Transverse colon (tissue), 4 donors: ENCODE measurements around the gene LRRC26. TPM values are rescaled to one million over a fixed set of nuclear protein-coding genes. Genes with fewer than 3 reads are reported as not detected.
"Not testable (repeated sequence)": the region's sequence is repeated elsewhere in the genome, so short reads cannot be mapped to it uniquely, and the experiment has no call there.

Experiments used
- DNase-seq: peaks from one replicate; pipeline ENCODE4 v3.0.0-alpha.2; 2019
- H3K27ac ChIP-seq, 4 donors: fragments of 200-600 bp; sonication (generic); 2 replicates each; pipeline ENCODE4 v1.5.1; 2016 to 2018; ENCODE audit warnings: inconsistent platforms in 4 of 4
- H3K27me3 ChIP-seq: fragments of 200-600 bp; sonication (generic); 2 replicates; pipeline ENCODE4 v1.5.1; 2017; ENCODE audit warnings: inconsistent platforms
- H3K36me3 ChIP-seq, 4 donors: fragments of 200-600 bp; sonication (generic); 2 replicates each; pipeline ENCODE4 v1.5.1; 2017 to 2019; ENCODE audit warnings: inconsistent platforms in 4 of 4
- H3K4me1 ChIP-seq, 4 donors: fragments of 200-600 bp; sonication (generic); 2 replicates each; pipeline ENCODE4 v1.5.1; 2017 to 2020; ENCODE audit warnings: inconsistent platforms in 4 of 4
- H3K4me3 ChIP-seq, 4 donors: fragments of 200-600 bp; sonication (generic); 1 replicate in 1 of 4; 2 replicates in 3 of 4; pipeline versions ENCODE4 v1.5.1 to v1.6.1; 2017 to 2019; ENCODE audit warnings: inconsistent platforms in 4 of 4
- H3K9me3 ChIP-seq, 2 donors: fragments of 200-600 bp; sonication (generic); 2 replicates each; pipeline ENCODE4 v1.5.1; 2017 to 2019; ENCODE audit warnings: inconsistent platforms in 2 of 2
- EP300 ChIP-seq: sonication (generic); formaldehyde crosslinking; IDR thresholded peaks from one replicate; pipeline ENCODE4 v1.6.1; 2017; ENCODE audit warnings: antibody characterized with exemption, low read depth
- POLR2A ChIP-seq: fragments of 450-650 bp; IDR thresholded peaks from one replicate; pipeline ENCODE4 v1.6.1; 2016; ENCODE audit warnings: antibody characterized with exemption, mild to moderate bottlenecking, moderate library complexity
- POLR2AphosphoS5 ChIP-seq, 3 donors: sonication (generic); formaldehyde crosslinking; IDR thresholded peaks; one replicate each; pipeline ENCODE4 v1.6.1; 2016; ENCODE audit warnings: antibody characterized with exemption in 3 of 3
- WGBS, 2 donors: methylation state at CpG; one replicate each; pipeline ENCODE4 v1.1.5; 2018; ENCODE audit warnings: low coverage in 1 of 2; 5-methylcytosine and 5-hydroxymethylcytosine counted together
- in situ Hi-C, 4 donors: fragments of 200-750 bp; cut with MboI; loops; one replicate each; pipeline versions ENCODE4 v1.15.0 to v1.15.1; 2017; ENCODE audit warnings: low sequenced_read_pairs in 3 of 4, low pct_ligation_motif_present in 1 of 4, low pct_unique_long_range_greater_than_20kb in 1 of 4
- intact Hi-C: fragments of 100-400 bp; cut with DNase I; formaldehyde crosslinking; loops from one replicate; pipeline ENCODE4 v1.15.1; 2023; ENCODE audit warnings: low total_unique reads
- total RNA-seq, 4 donors: library from RNA; depleted of rRNA; stranded (reverse); fragments of >200 nt; gene quantifications; one replicate each; pipeline ENCODE4 v1.1.0, GENCODE V29; 2016
- TF ChIP-seq, protein P1 (sequence below), 5 experiments: fragments of 200-600 bp in 3 of 5; fragments of 450-650 bp in 2 of 5; sonication (generic) in 3 of 5; IDR thresholded peaks; 1 replicate in 2 of 5; 2 replicates in 3 of 5; pipeline ENCODE4 v1.5.1; 2016 to 2017; ENCODE audit warnings: antibody characterized with exemption in 5 of 5, inconsistent platforms in 3 of 5, mild to moderate bottlenecking in 2 of 5, moderate library complexity in 1 of 5

Gene LRRC26
- total RNA-seq, 4 donors from 2014 or later = 31.8 to 437 (median 64.8) TPM

- Histone ChIP-seq H3K4me3 (peak overlapping the region in 1 of 4 donors; percentile 42), H3K4me1 (peaks cover 10 to 35% (median 29%) of the 10 kb centered on the region in 4 donors), H3K36me3 (no peaks in the 10 kb centered on the region), H3K9me3 (no peaks in the 10 kb centered on the region), H3K27me3 (peaks cover 10% of the 10 kb centered on the region), H3K27ac (peak overlapping the region; percentile 34 to 70 (median 62))
- in situ Hi-C loops (loop anchor here in 2 of 4 donors (10.0 kb wide), 2 partner anchors 98 to 108 kb away; partner anchors contain the start of genes CYSRT1 (in 1 of the 2), RNF208 (in 1 of the 2), RNF224 (in 1 of the 2) and SLC34A3 (in 1 of the 2)), intact Hi-C loops (loop anchor here (5.0 kb wide), 1 partner anchor 101 kb away; the partner anchor contains the start of genes CYSRT1 and RNF224)
- TF ChIP-seq, protein P1, sequence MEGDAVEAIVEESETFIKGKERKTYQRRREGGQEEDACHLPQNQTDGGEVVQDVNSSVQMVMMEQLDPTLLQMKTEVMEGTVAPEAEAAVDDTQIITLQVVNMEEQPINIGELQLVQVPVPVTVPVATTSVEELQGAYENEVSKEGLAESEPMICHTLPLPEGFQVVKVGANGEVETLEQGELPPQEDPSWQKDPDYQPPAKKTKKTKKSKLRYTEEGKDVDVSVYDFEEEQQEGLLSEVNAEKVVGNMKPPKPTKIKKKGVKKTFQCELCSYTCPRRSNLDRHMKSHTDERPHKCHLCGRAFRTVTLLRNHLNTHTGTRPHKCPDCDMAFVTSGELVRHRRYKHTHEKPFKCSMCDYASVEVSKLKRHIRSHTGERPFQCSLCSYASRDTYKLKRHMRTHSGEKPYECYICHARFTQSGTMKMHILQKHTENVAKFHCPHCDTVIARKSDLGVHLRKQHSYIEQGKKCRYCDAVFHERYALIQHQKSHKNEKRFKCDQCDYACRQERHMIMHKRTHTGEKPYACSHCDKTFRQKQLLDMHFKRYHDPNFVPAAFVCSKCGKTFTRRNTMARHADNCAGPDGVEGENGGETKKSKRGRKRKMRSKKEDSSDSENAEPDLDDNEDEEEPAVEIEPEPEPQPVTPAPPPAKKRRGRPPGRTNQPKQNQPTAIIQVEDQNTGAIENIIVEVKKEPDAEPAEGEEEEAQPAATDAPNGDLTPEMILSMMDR (IDR thresholded peaks at IDR 0.05) = no peak
- TF ChIP-seq EP300 (no peak), POLR2AphosphoS5 (IDR thresholded peaks at IDR 0.05) (no peak), POLR2A (no peak)
- 38 to 50% methylated on average over 3 of the region's 3 CpGs for WGBS, 2 donors
- DNase-seq = no peak
Measured at GRCh38 chr9:137126786-137127185, 43.1 kb downstream of the LRRC26 start.

DNA sequence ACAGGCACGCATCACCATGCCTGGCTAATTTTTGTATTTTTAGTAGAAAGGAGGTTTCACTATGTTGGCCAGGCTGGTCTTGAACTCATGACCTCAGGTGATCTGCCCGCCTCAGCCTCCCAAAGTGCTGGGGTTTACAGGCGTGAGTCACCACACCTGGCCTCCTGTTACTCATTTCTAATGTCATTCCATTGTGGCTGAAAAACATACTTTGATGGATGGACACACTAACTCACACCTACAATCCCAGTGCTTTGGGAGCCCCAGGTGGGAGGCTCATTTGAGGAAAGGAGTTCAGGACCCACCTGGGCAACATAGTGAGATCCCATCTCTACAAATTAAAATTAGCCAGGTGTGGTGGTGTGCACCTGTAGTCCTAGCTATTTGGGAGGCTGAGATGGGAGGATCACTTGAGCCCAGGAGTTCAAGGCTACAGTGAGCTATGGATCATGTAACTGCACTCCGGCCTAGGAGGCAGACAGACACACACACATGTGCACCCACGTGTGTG, 45.8 kb downstream of the LRRC26 start:
- H3K27me3 ChIP-seq, H3K36me3 ChIP-seq, H3K27ac ChIP-seq, H3K4me3 ChIP-seq, intact Hi-C loops, DNase-seq, H3K9me3 ChIP-seq: not testable (repeated sequence)
- H3K4me1 ChIP-seq = peaks cover 10 to 25% (median 21%) of the 10 kb centered on the region in 4 donors
- WGBS, 2 donors = 86% methylated on average over 5 of the region's 5 CpGs; no CpG with 5 or more reads in 1 of the 2 donors
- in situ Hi-C loops = loop anchor here in 3 of 4 donors (10.0 to 25.0 kb wide), 3 partner anchors 88 to 111 kb away; partner anchors contain the start of genes RNF208 (in 2 of the 3), CYSRT1 (in 1 of the 3), NDOR1 (in 1 of the 3) and RNF224 (in 1 of the 3)

- peaks cover 10 to 20% (median 15%) of the 10 kb centered on the region in 4 donors for H3K4me1 ChIP-seq
- no peak overlapping the region for H3K4me3 ChIP-seq
- no peak for DNase-seq
- TF ChIP-seq, protein P1 (IDR thresholded peaks at IDR 0.05) = no peak
- TF ChIP-seq EP300 (no peak), POLR2A (no peak), POLR2AphosphoS5 (IDR thresholded peaks at IDR 0.05) (no peak)
- WGBS, 2 donors = 68 to 73% methylated on average over 3 to 5 of the region's 5 CpGs
- H3K27me3 ChIP-seq = no peaks in the 10 kb centered on the region
- in situ Hi-C loops = loop anchor here in 3 of 4 donors (10.0 to 25.0 kb wide), 3 partner anchors 89 to 111 kb away; partner anchors contain the start of genes RNF208 (in 2 of the 3), CYSRT1 (in 1 of the 3), NDOR1 (in 1 of the 3) and RNF224 (in 1 of the 3)
- no peaks in the 10 kb centered on the region for H3K36me3 ChIP-seq
- no peak overlapping the region for H3K27ac ChIP-seq
- intact Hi-C loops = no loop called here
- no peaks in the 10 kb centered on the region for H3K9me3 ChIP-seq
Measured at GRCh38 chr9:137123468-137123837, 46.4 kb downstream of the LRRC26 start.

- H3K9me3 ChIP-seq, DNase-seq, H3K4me3 ChIP-seq, intact Hi-C loops, H3K27ac ChIP-seq, H3K36me3 ChIP-seq, H3K27me3 ChIP-seq: not testable (repeated sequence)
- 68% methylated on average over 16 of the region's 16 CpGs; no CpG with 5 or more reads in 1 of the 2 donors for WGBS, 2 donors
- in situ Hi-C loops = loop anchor here in 3 of 4 donors (10.0 to 25.0 kb wide), 3 partner anchors 89 to 112 kb away; partner anchors contain the start of genes RNF208 (in 2 of the 3), CYSRT1 (in 1 of the 3), NDOR1 (in 1 of the 3) and RNF224 (in 1 of the 3)
- H3K4me1 ChIP-seq = peaks cover 4 to 14% (median 11%) of the 10 kb centered on the region in 4 donors
Measured at GRCh38 chr9:137122796-137123467, 46.9 kb downstream of the LRRC26 start.

- H3K36me3 ChIP-seq, H3K4me3 ChIP-seq, H3K27ac ChIP-seq, H3K4me1 ChIP-seq, DNase-seq, H3K27me3 ChIP-seq, intact Hi-C loops, H3K9me3 ChIP-seq: not testable (repeated sequence)
- 68 to 85% methylated on average over 4 to 14 of the region's 25 CpGs for WGBS, 2 donors
- in situ Hi-C loops = loop anchor here in 3 of 4 donors (10.0 to 25.0 kb wide), 3 partner anchors 90 to 113 kb away; partner anchors contain the start of genes RNF208 (in 2 of the 3), CYSRT1 (in 1 of the 3), NDOR1 (in 1 of the 3) and RNF224 (in 1 of the 3)
Measured at GRCh38 chr9:137121927-137122795, 47.7 kb downstream of the LRRC26 start.
